Spleen (tissue), 7 donors: ENCODE data around the gene CTXN3.

Experiments
- POLR2A ChIP-seq, 3 donors: fragments of 450-650 bp; IDR thresholded peaks; one replicate each; pipeline ENCODE4 v1.5.1; 2017; ENCODE audit warnings: antibody characterized with exemption in 3 of 3, mild to moderate bottlenecking in 1 of 3
- POLR2AphosphoS5 ChIP-seq, 3 donors: sonication (generic); formaldehyde crosslinking; IDR thresholded peaks; one replicate each; pipeline ENCODE4 v1.5.1; 2017; ENCODE audit warnings: antibody characterized with exemption in 3 of 3
- TF ChIP-seq, protein P1 (sequence below), 11 experiments: fragments of 200-600 bp in 7 of 11; fragments of 450-650 bp in 4 of 11; sonication (generic) in 4 of 11; IDR thresholded peaks in 8 of 11; conservative IDR thresholded peaks in 3 of 11; 1 replicate in 7 of 11; 2 replicates in 4 of 11; pipeline versions ENCODE4 v1.4.0 to v1.8.0; 2016 to 2021; ENCODE audit warnings: antibody characterized with exemption in 11 of 11, inconsistent platforms in 4 of 11, mild to moderate bottlenecking in 1 of 11
- donor health status: DM: no; HTN: no; CAD: no; lungs with moderate emphysema.
- donor health status: DM: no; HTN: no; CAD: no.
- donor health status: DM: no; HTN: no; CAD: no.

DNA sequence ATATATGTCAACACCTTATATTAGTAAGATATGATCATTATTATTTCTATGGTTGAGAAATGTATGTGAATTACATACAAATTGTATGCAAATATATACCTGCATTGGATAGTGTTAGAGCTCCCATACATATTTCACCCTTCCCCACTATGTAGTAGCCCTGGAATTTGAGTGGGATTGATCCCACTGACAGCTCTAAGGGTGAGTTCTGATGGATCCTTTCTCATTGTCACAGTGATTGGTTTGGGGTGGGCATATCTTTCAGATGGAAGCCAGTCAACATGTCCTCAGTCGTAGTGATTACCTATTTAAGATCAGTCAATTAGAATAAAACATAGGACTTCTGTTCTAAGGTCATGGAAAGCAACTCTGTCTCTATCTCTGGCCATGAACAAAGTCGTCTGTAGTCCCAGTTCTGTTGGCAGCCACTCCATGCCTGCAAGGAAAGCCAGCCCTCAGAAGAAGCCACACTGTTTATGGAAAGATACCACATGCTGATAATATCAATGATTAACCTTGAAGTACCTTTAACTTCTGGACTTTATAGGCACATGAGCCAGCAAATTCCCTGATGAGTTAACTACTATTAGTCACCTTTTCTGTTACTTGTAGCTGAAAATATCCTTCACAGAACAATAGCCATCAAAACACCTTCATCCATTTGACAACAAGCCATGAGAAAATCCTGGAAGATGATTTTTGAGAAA, 49.2 kb downstream of the CTXN3 start:
- TF ChIP-seq, protein P1, sequence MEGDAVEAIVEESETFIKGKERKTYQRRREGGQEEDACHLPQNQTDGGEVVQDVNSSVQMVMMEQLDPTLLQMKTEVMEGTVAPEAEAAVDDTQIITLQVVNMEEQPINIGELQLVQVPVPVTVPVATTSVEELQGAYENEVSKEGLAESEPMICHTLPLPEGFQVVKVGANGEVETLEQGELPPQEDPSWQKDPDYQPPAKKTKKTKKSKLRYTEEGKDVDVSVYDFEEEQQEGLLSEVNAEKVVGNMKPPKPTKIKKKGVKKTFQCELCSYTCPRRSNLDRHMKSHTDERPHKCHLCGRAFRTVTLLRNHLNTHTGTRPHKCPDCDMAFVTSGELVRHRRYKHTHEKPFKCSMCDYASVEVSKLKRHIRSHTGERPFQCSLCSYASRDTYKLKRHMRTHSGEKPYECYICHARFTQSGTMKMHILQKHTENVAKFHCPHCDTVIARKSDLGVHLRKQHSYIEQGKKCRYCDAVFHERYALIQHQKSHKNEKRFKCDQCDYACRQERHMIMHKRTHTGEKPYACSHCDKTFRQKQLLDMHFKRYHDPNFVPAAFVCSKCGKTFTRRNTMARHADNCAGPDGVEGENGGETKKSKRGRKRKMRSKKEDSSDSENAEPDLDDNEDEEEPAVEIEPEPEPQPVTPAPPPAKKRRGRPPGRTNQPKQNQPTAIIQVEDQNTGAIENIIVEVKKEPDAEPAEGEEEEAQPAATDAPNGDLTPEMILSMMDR (IDR thresholded peaks at IDR 0.05 in 8 of 11, conservative IDR thresholded peaks at IDR 0.05 in 3 of 11) = no peak
- TF ChIP-seq POLR2AphosphoS5 (IDR thresholded peaks at IDR 0.05) (no peak), POLR2A (IDR thresholded peaks at IDR 0.05) (no peak)
